ENCODE data around the gene SPAG7.
A peak's percentile ranks its signal among the peaks of the same experiment; 100 is the strongest.

Gene SPAG7

GRCh38 chr17:4967539-4968485, at the start of gene SPAG7:
SPAG7 (minus strand) TSS chr17:4967817; CDS start chr17:4967804, 13 bp downstream.
- DNase-seq (ENCODE audit: low read depth in 2 of 2) = peak; percentile 89

GRCh38 chr17:5014357-5014756, 46.7 kb upstream of the SPAG7 start:
- no peak for DNase-seq (ENCODE audit: low read depth in 2 of 2)

- no peak for DNase-seq (ENCODE audit: low read depth in 2 of 2)
Measured at GRCh38 chr17:5011928-5012327, 44.3 kb upstream of the SPAG7 start.

DNA sequence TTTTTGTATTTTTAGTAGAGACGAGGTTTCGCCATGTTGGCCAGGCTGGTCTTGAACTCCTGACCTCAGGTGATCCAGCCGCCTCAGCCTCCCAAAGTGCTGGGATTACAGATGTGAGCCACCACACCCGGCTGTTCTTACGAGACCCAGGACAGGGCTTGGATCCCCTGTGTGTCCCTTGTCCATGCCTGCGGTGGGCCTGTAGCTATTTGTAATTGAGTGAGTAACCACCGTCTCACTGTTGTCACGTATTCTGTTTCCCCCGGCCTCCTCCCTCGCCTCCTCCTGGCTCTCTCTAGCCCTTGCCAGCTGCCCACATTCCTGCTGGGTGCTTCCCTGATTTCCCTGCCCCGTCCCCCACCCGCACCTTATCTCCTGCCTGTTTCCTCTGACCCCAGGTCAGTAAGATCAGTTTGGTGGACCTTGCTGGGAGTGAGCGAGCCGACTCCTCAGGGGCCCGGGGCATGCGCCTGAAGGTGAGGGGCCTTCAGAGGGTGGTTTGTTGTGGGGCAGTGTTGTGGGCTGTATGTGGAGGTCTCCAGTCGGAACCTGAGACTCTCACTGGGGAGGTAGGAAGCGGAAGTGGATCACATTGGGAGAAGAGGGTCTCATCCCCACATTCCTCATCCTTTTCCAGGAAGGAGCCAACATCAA, 35.7 kb upstream of the SPAG7 start:
- DNase-seq (ENCODE audit: low read depth in 2 of 2) = no peak

DNA sequence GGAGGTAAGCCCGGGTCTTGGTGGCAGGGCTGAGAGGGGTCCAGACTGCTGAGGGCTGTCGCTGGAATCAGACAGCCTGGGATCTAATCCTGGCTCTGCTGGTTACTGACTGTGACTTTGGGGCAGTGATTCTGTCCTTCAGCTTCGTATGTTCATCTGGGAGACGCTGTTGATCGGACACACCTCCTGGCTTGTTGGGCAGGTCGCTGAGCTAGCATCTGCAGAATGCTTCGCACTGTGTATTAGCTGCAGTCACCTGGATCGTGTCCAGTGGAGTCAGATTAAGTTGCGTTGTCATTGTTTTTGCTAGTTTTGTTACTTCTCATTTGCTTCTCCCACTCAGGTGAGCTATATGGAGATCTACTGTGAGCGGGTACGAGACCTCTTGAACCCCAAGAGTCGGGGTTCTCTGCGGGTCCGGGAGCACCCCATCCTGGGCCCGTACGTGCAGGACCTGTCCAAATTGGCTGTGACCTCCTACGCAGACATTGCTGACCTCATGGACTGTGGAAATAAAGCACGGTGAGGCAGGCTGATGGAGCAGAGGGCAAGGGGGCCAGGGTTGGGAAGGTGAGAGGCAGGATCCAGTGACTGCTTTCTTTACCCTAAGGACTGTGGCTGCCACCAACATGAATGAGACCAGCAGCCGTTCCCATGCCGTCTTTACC, 34.6 kb upstream of the SPAG7 start:
- DNase-seq (ENCODE audit: low read depth in 2 of 2) = no peak

DNA sequence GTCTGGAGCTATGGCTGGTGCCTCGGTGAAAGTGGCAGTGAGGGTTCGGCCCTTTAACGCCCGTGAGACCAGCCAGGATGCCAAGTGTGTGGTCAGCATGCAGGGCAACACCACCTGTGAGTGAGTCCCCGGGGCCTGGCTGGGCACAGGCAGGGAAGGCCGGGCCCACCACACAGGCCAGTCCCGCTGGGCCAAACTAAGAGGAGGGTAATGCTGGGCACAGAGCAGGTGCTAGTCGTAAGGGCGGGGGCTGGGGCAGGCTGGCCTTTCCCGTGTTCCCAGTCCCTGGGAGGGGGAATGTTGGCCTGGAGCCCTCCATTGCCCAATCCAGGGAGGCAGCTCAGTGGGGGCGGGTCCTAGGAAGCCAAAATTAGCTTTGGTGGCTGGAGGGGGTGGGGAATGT, 32.6 kb upstream of the SPAG7 start:
- DNase-seq (ENCODE audit: low read depth in 2 of 2) = no peak

GRCh38 chr17:4999430-5000093, 31.9 kb upstream of the SPAG7 start:
- no peak for DNase-seq (ENCODE audit: low read depth in 2 of 2)

DNA sequence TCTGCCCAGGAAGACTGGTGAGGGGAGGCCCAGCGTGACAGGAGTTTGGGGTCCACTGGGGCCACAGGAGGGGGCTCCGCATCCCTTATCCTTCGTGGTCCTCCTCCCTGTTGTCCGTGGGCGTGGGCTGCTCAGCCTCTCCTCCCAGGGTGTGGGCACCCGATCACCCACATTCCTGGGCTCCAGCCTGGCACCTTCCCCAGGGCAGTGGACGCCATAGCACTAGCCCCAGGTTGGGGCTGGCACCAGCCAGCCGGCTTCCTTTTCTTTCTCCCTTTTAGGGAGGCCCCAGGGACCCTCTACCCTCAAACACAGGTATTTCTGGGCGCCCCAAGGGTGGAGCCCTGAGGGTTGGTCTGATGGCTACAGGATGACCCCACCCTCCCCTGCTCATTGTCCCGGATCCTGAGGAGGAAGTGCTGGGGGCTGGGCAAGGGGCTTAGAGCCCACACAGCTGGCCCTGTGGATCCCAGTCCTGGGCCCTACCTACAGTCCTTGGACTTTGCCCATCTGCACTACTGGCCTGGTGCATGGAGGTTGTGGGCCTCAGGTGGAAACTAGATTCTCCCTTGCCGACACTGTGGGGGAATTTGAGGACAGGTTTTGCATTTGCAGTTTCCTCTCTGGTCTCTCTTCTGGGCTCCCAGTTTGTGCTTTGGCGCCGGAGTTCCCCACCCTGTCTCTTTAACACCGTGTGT, 31.3 kb upstream of the SPAG7 start:
- no peak for DNase-seq (ENCODE audit: low read depth in 2 of 2)

GRCh38 chr17:4998027-4998731, 30.6 kb upstream of the SPAG7 start:
- DNase-seq (ENCODE audit: low read depth in 2 of 2) = no peak

DNA sequence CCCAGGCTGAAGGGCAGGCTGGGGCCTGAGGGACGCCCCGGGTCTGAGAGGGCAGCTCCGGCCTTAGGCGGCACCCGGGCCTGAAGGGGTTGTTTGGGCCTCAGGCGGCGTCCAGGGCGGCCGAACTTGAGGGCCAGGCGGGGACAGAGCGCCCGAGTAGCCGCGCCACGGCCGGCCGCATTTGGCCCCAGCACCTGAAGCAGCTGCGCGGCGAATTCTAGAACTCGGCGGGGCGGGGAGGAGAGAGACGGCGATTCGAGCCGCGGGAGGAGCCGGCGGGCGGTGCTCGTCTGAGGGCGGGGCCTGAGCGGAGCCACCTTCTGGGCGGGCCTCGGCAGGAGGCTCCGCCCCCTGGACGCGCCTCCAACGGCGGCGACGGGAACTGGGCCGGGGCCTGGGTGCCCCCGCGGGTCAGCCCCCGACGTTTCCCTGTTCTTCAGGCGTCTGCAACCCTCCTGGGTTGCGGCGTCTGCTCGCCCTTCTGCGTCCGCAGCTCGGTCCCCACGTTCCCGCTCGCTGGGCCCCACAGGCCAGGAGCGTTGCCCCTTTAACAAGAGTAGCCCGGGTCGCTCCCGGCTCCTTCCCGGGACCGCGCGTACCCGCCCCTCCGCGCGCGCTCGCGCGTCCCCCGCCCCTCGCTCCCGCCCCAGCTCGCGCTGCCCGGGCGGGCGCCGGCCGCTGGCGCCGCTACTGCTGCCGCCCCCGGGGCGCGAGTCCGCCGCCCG, 29.8 kb upstream of the SPAG7 start, which contains the start of the genes INCA1 and KIF1C:
Gene INCA1, minus strand, starts transcription at position 221 of the 725 bp plus-strand sequence. CDS start 3,085 bp downstream, outside the sequence.
Gene KIF1C, plus strand, starts transcription at position 649 of the 725 bp plus-strand sequence. CDS start 2,297 bp downstream, outside the sequence.
- DNase-seq (ENCODE audit: low read depth in 2 of 2) = peak; percentile 77 to 86

GRCh38 chr17:4994081-4994595, 26.5 kb upstream of the SPAG7 start:
- no peak for DNase-seq (ENCODE audit: low read depth in 2 of 2)

GRCh38 chr17:4987767-4988567, 20.4 kb upstream of the SPAG7 start:
- no peak for DNase-seq (ENCODE audit: low read depth in 2 of 2)

DNA sequence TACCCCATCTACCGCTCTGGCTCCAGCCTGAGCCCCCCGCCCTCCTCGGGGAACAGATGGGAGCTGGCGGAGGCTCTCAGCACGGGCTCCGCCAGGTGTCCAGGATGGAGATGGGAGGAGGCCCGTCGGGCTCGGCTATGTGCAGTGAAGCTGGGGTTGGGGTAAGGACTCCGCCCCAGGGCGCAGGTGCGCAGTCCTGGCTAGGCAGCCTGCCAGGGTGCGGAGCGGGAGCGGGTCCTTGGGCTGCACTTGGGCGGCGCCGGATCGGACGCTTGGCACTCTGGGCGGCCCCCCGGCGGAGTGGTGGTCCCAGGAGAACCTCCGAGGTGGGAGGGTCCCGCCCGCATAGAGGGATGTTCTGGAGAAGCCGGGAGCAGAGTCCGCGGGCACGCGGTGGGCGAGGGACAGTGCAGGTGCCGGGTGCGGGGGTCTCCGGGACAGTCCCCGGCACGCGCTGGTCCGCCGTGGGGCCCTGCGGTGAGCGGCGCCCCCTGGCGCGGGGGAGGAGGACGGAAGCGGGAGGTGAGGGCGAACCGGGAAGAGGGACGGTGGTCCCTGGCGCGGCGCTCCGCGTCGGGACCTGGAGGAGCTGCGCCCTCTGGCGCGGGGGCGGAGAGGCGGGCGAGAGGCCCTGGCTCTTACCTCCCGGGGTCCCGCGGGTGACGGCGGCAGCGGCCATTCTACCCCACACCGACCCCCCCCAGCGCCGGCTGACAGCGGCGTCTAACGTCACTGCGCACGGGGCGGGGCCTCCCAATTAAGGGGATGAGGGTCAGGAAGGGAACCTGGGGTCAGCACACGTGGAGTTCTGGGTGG, 19.5 kb upstream of the SPAG7 start, which contains the start of gene CAMTA2:
Gene CAMTA2, minus strand, starts transcription at position 725 of the 816 bp plus-strand sequence. CDS start 1,453 bp downstream, outside the sequence.
- DNase-seq (ENCODE audit: low read depth in 2 of 2) = peak; percentile 78 to 91

GRCh38 chr17:4986403-4986802, 18.8 kb upstream of the SPAG7 start:
- DNase-seq (ENCODE audit: low read depth in 2 of 2) = no peak

- no peak for DNase-seq (ENCODE audit: low read depth in 2 of 2)
Measured at GRCh38 chr17:4982305-4982704, 14.7 kb upstream of the SPAG7 start.

DNA sequence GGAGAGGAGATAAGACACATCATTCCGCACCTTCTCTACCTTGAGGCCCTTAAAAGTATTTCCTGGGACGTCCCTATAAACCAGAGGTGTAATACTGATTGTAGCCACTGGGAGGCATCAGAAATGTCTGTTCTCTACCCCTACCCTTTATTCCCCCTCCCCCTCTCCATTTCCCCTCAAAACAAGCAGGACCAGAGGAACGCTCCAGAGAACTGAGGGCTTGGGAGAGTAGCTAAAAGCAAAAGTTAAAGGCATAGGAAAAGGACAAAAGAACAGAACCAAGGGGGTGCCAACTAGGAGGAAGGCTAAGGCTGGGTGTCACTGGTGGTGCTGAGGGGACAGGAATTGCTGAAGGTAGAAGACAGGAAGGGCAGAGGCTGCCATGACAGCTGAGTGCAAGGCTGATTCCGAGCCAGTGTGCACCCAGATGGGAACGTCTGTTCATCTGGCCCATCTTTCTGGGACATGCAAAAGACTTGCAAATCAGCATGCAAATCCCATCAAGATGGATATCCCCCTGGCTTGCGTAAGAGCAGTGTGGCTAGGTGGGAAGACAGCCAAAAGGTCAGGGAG, 13.1 kb upstream of the SPAG7 start:
- no peak for DNase-seq (ENCODE audit: low read depth in 2 of 2)

DNA sequence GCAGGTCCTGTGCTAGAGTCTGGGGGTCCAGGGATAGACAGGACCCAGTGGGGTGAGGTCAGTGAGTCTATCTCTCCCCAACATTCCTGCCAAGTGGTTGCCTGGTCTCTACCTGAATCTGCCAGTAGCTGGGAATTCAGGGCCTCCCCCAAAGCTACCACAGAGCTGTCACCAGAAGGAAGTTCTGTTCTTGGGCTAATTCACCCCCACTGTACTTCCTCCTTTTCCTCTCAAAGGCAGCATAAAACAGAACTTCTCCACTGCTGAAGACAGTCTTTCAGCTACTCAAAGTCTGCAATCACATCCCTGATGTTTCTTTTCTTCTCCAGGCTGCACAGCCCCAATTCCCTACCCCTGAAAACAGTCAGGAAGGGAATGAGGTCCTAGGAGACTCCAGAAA, 11.1 kb upstream of the SPAG7 start:
- DNase-seq (ENCODE audit: low read depth in 2 of 2) = no peak
